ENCODE data around the gene MLX.

- TF ChIP-seq CTCF (IDR thresholded peaks at IDR 0.05) (no peak), POLR2AphosphoS5 (IDR thresholded peaks at IDR 0.05) (no peak), POLR2A (IDR thresholded peaks at IDR 0.05) (no peak), EP300 (IDR thresholded peaks at IDR 0.05; ENCODE audit: low read depth) (no peak)
Measured at GRCh38 chr17:42521036-42521435, 45.9 kb upstream of the MLX start.

All from transverse colon (tissue), 4 donors.